Activated T-cell treated with anti-CD3 and anti-CD28 coated beads, Interleukin-2, amount 50 U/mL, for 48 hours (primary cell): ENCODE measurements around the gene EFCC1.

Experiments used
- DNase-seq, 2 experiments: peaks; one replicate each; pipeline ENCODE4 v3.0.0-alpha.2; 2020

EFCC1 gene

DNA sequence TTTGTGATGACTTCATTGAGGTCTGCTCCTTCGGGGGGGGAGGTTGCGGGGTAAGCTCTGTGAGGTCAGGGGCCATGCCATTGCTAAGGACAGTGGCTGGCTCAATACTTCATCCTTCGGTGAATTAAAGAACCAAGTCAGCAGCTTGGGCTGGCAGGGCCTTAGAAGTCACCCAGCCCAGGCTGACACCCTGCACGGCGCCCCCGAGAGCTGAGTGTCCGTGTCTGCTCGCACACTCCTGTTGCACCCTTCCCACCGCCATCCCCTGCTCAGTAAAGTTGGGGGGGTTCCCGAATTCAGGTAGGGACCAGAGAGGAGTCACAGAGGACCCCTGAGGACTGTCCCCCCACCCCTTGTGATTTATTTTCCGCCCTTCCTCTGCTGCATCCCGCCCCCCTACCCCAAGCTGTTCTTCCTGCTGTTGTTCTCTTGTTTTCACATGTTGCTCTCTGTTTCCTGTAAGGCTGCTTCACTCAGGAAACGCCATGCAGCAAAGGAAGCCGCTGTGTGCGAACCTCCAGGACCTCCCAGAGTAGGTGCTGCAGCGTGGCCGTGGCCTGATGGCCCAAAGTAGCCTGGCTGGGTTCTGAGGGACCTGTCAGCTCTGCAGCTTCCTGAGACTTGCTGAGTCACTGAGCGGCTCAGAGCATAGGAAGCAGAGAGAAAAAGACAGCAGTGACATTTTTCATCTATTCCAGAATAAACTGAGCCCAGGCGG is 14.4 kb downstream of the EFCC1 start:
- peak; percentile 63 to 68 for DNase-seq

- DNase-seq, result peak; percentile 67 to 71
These were observed 15.2 kb downstream of the EFCC1 start for GRCh38 chr3:129016356-129016719.

DNA sequence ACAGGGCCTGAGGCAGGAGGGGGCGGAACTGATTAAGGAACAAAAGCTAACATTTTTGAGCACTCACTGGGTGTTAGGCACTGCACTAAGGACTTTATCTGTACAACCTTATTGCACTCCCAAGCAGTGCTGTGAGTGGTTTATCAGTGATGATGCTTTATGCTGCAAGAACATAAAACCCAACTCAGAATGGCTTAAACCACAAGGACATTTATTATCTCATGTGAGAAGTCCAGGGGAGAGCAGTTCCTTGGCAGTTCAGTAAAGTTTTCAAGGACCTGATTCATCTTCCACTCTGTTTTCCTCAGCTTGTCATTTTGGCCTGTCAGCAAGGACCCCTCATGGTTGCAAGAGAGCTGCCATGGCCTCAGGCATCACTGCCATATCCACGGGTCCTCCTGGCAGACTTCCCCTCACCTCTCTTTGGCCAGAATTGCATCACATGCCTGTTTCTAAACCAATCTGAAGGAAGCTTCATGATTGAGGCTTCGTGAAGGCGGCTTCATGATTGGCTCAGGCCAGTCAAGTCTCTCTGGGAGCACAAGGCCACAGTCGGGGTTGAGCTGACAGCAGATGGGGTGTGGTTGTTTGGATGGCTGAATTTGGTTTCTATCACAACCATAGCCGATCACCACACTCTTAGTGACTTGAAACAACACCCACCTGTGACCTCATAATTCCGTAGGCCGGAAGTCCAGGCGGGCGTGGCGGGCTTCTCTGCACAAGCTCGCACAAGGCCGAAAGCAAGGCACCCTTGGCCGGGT is 15.8 kb downstream of the EFCC1 start:
- DNase-seq, result peak in 1 of 2 experiments; percentile 33

GRCh38 chr3:129017484-129017899 is 16.4 kb downstream of the EFCC1 start:
- no peak for DNase-seq

GRCh38 chr3:129018271-129018670 is 17.2 kb downstream of the EFCC1 start:
- no peak for DNase-seq

- DNase-seq, result no peak
These were observed 17.6 kb downstream of the EFCC1 start for GRCh38 chr3:129018751-129019150.

DNA sequence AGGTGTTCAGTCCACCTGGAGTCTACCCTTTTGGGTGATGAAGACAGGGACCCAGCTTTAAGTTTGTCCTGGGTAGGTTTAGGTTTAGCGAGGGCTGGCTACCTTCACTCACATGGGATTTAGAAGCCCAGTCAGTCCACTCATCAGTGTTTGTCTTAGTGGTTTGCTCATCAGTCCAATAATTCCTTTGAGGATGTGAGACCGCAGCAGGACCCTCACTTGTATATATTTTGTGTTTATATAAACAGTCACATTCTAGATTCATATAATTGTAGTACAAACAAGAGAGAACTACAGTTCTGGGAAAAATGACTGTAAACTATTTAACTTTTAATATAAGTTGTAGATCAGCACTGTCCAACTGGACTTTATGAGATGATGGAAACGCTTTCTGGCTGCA is 18.2 kb downstream of the EFCC1 start:
- no peak for DNase-seq

DNA sequence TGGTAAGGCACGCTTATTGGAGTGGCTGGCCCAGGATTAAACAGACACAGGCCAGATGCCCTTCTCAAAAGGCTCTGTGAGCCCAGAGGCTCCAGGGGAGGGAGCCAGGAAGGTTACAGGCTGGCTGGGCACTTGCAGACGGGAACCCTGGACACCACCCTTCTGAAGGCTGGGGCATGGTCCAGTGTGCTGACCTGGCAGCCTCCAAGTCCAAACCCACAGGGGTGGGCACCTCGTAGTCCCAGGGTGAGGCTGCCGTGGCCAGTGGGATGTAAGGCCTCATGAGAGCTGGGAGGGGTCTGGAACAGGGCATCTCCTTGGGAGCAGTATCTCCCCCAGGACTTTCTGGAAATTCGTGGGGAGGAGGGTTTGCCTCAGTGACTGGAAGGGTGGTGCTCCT is 19.6 kb downstream of the EFCC1 start:
- no peak for DNase-seq

DNA sequence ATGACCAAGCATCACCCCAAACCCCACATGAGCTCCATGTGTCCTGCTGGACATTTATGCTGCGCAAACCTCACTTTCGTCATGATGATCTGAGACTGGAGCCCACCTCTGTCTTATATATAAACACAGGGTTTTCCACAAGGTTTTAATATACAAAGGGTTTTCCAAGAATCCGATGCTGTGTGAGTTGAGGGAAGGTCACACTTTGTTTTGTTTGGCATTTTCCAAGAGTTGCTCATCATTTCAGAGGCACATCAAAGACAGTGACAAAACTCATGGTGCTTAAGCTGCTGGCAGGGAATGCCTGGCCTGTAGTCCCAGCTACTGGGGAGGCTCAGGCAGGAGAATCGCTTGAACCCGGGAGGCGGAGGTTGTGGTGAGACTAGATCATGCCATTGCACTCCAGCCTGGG is 20.0 kb downstream of the EFCC1 start:
- no peak for DNase-seq

DNA sequence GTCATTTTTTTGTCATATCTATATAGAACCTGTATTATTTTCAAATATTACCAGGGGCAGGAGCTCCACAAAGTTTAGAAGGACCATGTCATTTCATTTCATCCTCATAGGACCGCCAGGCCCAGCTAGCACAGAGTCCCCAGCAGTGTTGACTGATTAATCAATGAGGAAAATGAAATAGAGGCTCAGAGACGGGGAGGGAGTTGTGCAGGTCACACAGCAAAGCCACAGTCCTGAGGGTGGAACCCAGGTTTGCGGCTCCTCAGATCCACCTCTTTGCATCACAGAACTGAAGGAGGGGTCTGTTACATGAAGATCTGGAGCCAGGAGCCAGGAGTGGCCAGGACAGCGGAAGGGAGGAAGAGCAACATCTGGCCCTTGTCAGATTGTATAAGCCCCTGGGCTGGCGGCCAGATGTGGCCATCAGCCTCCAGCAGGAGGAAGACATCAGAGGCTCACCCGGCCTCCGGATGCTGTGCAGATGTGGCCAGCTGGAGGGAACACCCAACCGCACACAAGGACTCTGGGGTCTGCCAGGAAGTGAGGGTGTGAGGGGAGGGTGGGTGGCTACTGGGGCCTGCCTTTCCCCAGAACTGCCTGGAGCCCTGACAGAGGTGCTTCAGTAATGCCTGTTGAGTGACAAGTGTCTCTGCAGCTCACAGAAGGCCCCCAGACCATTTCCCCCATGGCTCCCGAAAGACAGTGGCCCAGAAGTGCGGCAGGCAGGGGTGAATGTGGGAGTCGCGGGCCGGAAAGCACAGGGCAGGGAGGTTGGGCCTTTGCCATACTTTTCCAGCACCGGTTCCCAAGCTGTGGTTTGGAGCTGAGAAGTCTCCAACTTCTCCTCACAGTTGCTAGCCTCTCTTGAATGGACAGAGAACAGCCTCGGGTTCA is 21.3 kb downstream of the EFCC1 start:
- DNase-seq, result no peak

DNA sequence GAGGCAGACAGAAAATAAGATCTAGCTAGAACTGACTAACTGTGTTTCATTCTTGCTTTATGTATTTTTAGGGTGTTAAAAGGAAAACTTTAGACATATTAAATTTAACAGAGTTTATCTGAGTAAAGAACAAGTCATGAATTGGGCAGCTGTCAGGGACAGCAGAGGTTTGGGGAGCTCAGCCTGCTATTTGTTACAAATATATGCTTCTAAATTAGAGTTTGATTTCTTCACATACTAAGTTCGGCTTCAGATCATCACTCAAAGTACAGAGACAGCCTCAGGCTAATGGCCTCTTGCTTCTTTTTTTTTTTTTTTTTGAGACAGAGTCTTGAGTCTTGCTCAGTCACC is 21.9 kb downstream of the EFCC1 start:
- DNase-seq, result no peak

GRCh38 chr3:129023909-129024308 is 22.8 kb downstream of the EFCC1 start:
- DNase-seq, result no peak

DNA sequence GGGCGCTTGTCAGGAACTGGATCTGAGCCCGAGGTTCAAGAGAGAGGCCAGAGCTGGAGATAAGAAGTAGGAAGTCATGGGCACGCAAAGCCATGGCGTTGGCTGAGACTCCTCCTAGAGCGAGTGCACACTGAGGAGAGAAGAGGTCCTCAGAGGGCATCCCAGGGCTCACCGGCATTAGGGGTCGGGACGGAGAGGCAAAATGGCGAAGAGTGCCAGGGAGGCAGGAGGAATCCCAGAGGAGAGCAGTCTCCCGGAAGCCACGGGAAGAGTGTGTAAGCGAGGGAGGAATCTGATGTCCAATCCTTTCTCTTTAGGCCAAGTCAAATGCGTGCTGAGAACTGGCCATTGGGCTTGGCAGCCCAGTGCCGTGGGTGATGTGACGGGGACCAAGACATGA is 24.0 kb downstream of the EFCC1 start:
- no peak for DNase-seq

- DNase-seq, result no peak
These were observed 24.8 kb downstream of the EFCC1 start for GRCh38 chr3:129025691-129026435.

GRCh38 chr3:129026728-129027543 is 25.8 kb downstream of the EFCC1 start:
- DNase-seq, result peak; percentile 90 to 94

DNA sequence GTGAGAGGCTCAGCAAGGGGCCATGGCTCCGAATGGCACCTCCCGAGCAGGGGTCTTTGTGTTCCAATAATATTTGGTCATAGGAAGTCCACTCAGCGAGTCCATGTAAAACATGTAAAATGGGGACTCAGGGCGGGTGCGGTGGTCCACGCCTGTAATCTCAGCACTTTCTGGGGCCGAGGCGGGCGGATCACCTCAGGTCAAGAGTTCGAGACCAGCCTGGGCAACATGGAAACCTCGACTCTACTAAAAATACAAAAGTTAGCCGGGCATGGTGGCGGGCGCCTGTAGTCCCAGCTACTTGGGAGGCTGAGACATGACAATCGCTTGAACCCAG is 26.4 kb downstream of the EFCC1 start:
- no peak for DNase-seq

GRCh38 chr3:129028866-129029265 is 27.8 kb downstream of the EFCC1 start:
- DNase-seq, result no peak

DNA sequence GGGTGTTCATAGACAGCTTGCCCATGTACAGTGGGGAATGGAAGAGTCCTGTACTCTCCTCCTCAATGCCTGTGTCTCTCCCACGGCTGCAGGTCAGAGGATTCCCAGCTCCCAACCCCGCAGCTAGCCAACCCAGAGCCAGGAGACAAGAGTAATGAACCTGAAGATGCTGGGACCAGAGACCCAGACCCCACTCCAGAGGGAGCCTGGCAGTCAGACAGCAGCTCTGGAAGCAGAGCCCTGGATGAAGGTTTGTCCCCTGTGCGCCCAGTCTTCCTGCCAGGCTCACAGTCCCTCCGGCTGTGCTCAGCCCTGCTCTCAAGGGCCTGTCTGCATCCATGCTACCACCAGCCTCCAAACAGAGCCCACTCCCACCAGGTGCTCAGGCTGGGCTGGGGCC is 29.5 kb downstream of the EFCC1 start:
- DNase-seq, result no peak

GRCh38 chr3:129031476-129032215 is 30.5 kb downstream of the EFCC1 start:
- no peak for DNase-seq

DNA sequence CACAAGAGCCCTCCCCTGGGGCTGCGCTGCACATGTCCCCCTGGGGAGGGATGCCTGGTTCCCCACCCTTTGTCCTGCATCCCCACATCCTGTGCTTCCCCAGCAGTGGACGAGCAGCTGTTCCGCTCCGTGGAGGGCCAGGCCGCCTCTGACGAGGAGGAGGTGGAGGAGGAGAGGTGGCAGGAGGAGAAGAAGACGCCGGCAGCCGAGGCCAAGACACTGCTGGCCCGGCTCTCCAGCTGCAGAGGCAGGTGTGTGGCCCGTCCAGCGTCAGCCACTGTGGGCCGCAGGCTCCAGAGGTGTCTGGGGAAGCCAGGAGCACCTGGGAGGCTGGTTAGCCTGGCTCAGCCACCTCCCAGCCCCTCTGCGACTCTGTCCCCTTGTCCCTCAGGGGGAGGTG is 31.6 kb downstream of the EFCC1 start:
- DNase-seq, result no peak

DNA sequence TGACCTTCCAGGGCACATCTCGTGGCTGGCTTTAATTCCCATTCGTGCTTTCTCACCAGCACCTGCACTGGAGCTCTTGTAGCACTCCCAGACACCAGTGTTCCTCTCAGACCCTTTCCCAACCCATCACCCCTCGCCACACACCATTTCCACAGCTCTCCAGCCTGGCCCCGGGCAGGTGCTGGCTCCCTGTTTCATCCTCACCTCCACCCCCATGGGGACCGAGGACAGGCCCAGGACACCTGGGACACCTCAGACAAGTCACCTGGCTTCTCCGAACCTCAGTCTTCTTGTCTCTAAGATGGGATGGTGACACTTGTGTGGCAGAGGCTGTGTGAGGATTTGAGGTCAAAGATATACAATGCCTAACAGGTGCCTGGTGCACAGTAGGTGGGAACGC is 32.0 kb downstream of the EFCC1 start:
- DNase-seq, result no peak
